K562 (cell line): ENCODE measurements around the gene EXTL1. TPM values are rescaled to one million over a fixed set of nuclear protein-coding genes. Genes with fewer than 3 reads are reported as not detected.
A peak's percentile ranks its signal among the peaks of the same experiment; 100 is the strongest.

Experiments used
- ATAC-seq: fragments of 200-7000 bp; cut with Tn5 transposase; 3 replicates; pipeline ENCODE4 v1.9.1; 2020; ENCODE audit warnings: moderate library complexity
- BruUV-seq: library from RNA; stranded (reverse); fragments of 400-500 nt; replicated peaks from 2 replicates; lab custom pipeline; 2021; lab: Mats Ljungman, UMichigan
- CTCF ChIA-PET: fragments of 300-600 bp; formaldehyde crosslinking; extraction: SDS; loops from one replicate; lab custom pipeline; 2021; ENCODE audit warnings: low intra/inter-chr PET ratio; lab: Yijun Ruan, JAX
- POLR2A ChIA-PET: fragments of 300-600, 350-650 bp; sonication (Branson Sonifier 250); formaldehyde crosslinking; extraction: SDS; loops from one replicate; lab custom pipeline; 2021; ENCODE audit warnings: antibody characterized with exemption, inconsistent platforms; lab: Yijun Ruan, JAX
- DNase-seq, 4 experiments: peaks; one replicate each; pipeline versions ENCODE4 v3.0.0 to v3.0.0-alpha.2; 2011 to 2018; ENCODE audit warnings: low spot score in 3 of 4, mixed read lengths in 3 of 4; ENCODE audit errors: extremely low read depth in 1 of 4
- FAIRE-seq: peaks from 2 replicates; lab custom pipeline; 2011; peaks lifted over from hg19 to GRCh38; lab: Jason Lieb, UNC
- H2AFZ ChIP-seq: 2 replicates; pipeline ENCODE4 v1.6.0; 2011; ENCODE audit warnings: low read depth, low read length, control low read depth, inconsistent platforms
- H3K27ac ChIP-seq: fragments of 200-600 bp; 3 replicates; pipeline ENCODE4 v1.8.0; 2011; ENCODE audit warnings: low read depth, mild to moderate bottlenecking, control low read depth, inconsistent platforms, low read length, moderate library complexity, mixed read lengths; ENCODE audit errors: extremely low read depth
- H3K27me3 ChIP-seq, 2 experiments: fragments of 300-600 bp in 1 of 2; 2 replicates in 1 of 2; 3 replicates in 1 of 2; pipeline versions ENCODE4 v1.6.0 to v1.8.0; 2011; ENCODE audit warnings: inconsistent platforms in 2 of 2, low read length in 2 of 2, mild to moderate bottlenecking in 1 of 2, mixed read lengths in 1 of 2, moderate library complexity in 1 of 2; ENCODE audit not compliant: control insufficient read depth in 2 of 2, insufficient read depth in 2 of 2
- H3K36me3 ChIP-seq: fragments of 300-600 bp; 3 replicates; pipeline ENCODE4 v1.8.0; 2011; ENCODE audit warnings: mild to moderate bottlenecking, low read length, inconsistent platforms; ENCODE audit not compliant: control insufficient read depth, insufficient read depth
- H3K4me1 ChIP-seq, 2 experiments: fragments of 200-600 bp in 1 of 2; replicated peaks in 1 of 2; 2 replicates in 1 of 2; 3 replicates in 1 of 2; pipeline versions ENCODE4 v1.5.1 to v1.8.0; 2011; ENCODE audit warnings: inconsistent platforms in 2 of 2, low read length in 2 of 2, mild to moderate bottlenecking in 1 of 2, mixed read lengths in 1 of 2, moderate library complexity in 1 of 2; ENCODE audit not compliant: control insufficient read depth in 2 of 2, insufficient read depth in 2 of 2
- H3K4me2 ChIP-seq: 2 replicates; pipeline ENCODE4 v1.6.1; 2011; ENCODE audit warnings: low read length, control low read depth, inconsistent platforms, mixed read lengths; ENCODE audit not compliant: insufficient read depth
- H3K4me3 ChIP-seq: fragments of 200-600 bp; sonication (generic), shearing (Covaris generic); 2 replicates; pipeline ENCODE4 v1.5.1; 2016; ENCODE audit warnings: control low read depth, inconsistent platforms
- H3K79me2 ChIP-seq: fragments of 200-600 bp; 3 replicates; pipeline ENCODE4 v1.8.0; 2011; ENCODE audit warnings: low read length, inconsistent platforms; ENCODE audit not compliant: control insufficient read depth, insufficient read depth
- H3K9ac ChIP-seq, 2 experiments: 2 replicates each; pipeline versions ENCODE4 v1.6.0 to v1.6.1; 2011; ENCODE audit warnings: low read depth in 2 of 2, low read length in 2 of 2, control low read depth in 1 of 2, inconsistent platforms in 1 of 2, mild to moderate bottlenecking in 1 of 2, mixed read lengths in 1 of 2; ENCODE audit not compliant: insufficient read depth in 1 of 2
- H3K9me1 ChIP-seq: one replicate; pipeline ENCODE4 v1.6.0; 2011; ENCODE audit warnings: inconsistent platforms, mild to moderate bottlenecking, low read length, moderate library complexity; ENCODE audit not compliant: control insufficient read depth, insufficient read depth
- H3K9me3 ChIP-seq: replicated peaks from 2 replicates; pipeline ENCODE4 v1.5.1; 2011; ENCODE audit warnings: low read depth, low read length, inconsistent platforms; ENCODE audit not compliant: control insufficient read depth, insufficient read depth
- H4K20me1 ChIP-seq: replicated peaks from 2 replicates; pipeline ENCODE4 v1.6.1; 2011; ENCODE audit warnings: low read length, inconsistent platforms, mixed read lengths; ENCODE audit not compliant: control insufficient read depth, insufficient read depth
- BCOR ChIP-seq: fragments of 450-650 bp; IDR thresholded peaks from 2 replicates; pipeline ENCODE4 v1.6.1; 2016
- DIDO1 ChIP-seq: fragments of 450-650 bp; IDR thresholded peaks from 2 replicates; pipeline ENCODE4 v1.6.1; 2016; ENCODE audit warnings: low read depth, missing biosample characterization, missing genetic modification characterization
- JUNB ChIP-seq: fragments of 450-650 bp; formaldehyde crosslinking; conservative IDR thresholded peaks from 2 replicates; pipeline ENCODE4 v1.4.0; 2020; ENCODE audit warnings: mild to moderate bottlenecking
- NBN ChIP-seq: fragments of 450-650 bp; IDR thresholded peaks from 2 replicates; pipeline ENCODE4 v1.6.1; 2016; ENCODE audit warnings: low read depth, mild to moderate bottlenecking
- NR3C1 ChIP-seq: sonication (generic); formaldehyde crosslinking; IDR thresholded peaks from 2 replicates; pipeline ENCODE4 v1.8.1; 2022; ENCODE audit warnings: missing genetic modification reagents
- PURB ChIP-seq: sonication (generic); formaldehyde crosslinking; IDR thresholded peaks from 2 replicates; pipeline ENCODE4 v1.9.0; 2021; ENCODE audit warnings: low read depth, mild to moderate bottlenecking, missing genetic modification reagents
- RBM25 ChIP-seq: fragments of 200-400 bp; formaldehyde crosslinking; IDR thresholded peaks from 2 replicates; pipeline ENCODE4 v1.6.1; 2018; ENCODE audit warnings: low read length, low read depth, moderate library complexity; ENCODE audit not compliant: severe bottlenecking
- SRSF9 ChIP-seq: fragments of 200-400 bp; formaldehyde crosslinking; IDR thresholded peaks from 2 replicates; pipeline ENCODE4 v1.6.1; 2017; ENCODE audit warnings: low read depth, low read length, borderline replicate concordance
- ZBTB1 ChIP-seq: sonication (generic); formaldehyde crosslinking; IDR thresholded peaks from 2 replicates; pipeline ENCODE4 v1.8.1; 2023; ENCODE audit warnings: missing genetic modification reagents, low read depth, mild to moderate bottlenecking, borderline replicate concordance
- ZFP36 ChIP-seq: fragments of 150-350 bp; IDR thresholded peaks from 2 replicates; pipeline ENCODE4 v1.6.1; 2018; ENCODE audit warnings: low read length, low read depth; ENCODE audit not compliant: partially characterized antibody
- ZNF57 ChIP-seq: fragments of 450-650 bp; formaldehyde crosslinking; IDR thresholded peaks from 2 replicates; pipeline ENCODE4 v1.4.0; 2020; ENCODE audit warnings: mild to moderate bottlenecking, moderate library complexity
- WGBS: fragments of 100-300 bp; shearing (Covaris generic); methylation state at CpG from one replicate; pipeline ENCODE4 v1.1.6; 2016; ENCODE audit warnings: low coverage, mixed read lengths; ENCODE audit not compliant: insufficient coverage; ENCODE audit errors: missing lambda C conversion rate; 5-methylcytosine and 5-hydroxymethylcytosine counted together
- in situ Hi-C: fragments of 300-500 bp; cut with MboI; formaldehyde crosslinking; loops from 4 replicates; pipeline ENCODE4 v1.15.0; 2018; ENCODE audit warnings: inconsistent platforms, mixed read lengths
- intact Hi-C: fragments of 100-400 bp; cut with micrococcal nuclease; formaldehyde crosslinking; loops from 2 replicates; pipeline ENCODE4 v1.14.2; 2022
- polyA plus RNA-seq, 8 experiments: library from polyadenylated mRNA; depleted of rRNA in 4 of 8; stranded (reverse) in 5 of 8; unstranded in 3 of 8; fragments of >200 nt; fragmentation: Nextera tagmentation in 2 of 8; fragmentation: Illumina TruSeq in 1 of 8; extraction: Ambion mirVana in 2 of 8; extraction: Trizol in 1 of 8; gene quantifications; 2 replicates each; pipeline versions ENCODE4 v1.2.1 to v1.2.3, GENCODE V29; 2011 to 2014; ENCODE audit warnings: inconsistent platforms in 1 of 8, missing spikeins in 1 of 8
- total RNA-seq, 7 experiments: library from RNA; depleted of rRNA in 6 of 7; stranded (reverse); fragments of >200 nt in 6 of 7; fragmentation: Illumina TruSeq in 2 of 7; extraction: Trizol in 2 of 7; gene quantifications; 2 replicates each; pipeline versions ENCODE4 v1.2.1 to v1.2.3, GENCODE V29; 2011 to 2021; ENCODE audit warnings: low replicate concordance in 1 of 7

The EXTL1 gene
- total and polyA plus RNA-seq, 9 of the 15 experiments (the other 6 are each of a cell fraction or from before 2014, with no cell fraction given): 0.04 to 0.23 (median 0.08) TPM; not detected in 3

DNA sequence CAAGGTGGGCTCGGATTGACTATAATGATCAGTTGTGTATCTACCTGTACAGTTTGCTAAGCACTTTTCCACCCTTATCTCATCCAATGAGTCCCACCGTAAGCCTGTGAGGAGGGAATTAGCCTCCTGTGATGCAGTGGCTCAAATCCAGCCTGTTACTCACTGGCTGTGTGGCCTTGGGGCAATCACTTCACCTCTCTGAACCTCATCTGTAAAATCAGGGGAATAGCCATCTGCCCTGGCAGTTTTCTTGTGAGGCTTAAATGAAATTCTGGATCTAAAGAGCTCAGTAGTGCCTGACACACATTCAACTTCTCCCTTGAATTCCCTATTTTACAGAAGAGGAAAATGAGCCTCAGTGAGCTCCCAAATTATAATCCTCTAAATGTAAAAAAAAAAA is 7.4 kb upstream of the EXTL1 start:
- DNase-seq (no peak), FAIRE-seq (peak; percentile 32), ATAC-seq (no peak)
- no peaks in the 10 kb centered on the region for H3K36me3 ChIP-seq
- H3K4me1 ChIP-seq: peaks cover 15 to 17% of the 10 kb centered on the region in 2 experiments
- 46% methylated on average over 2 of the region's 2 CpGs for WGBS
- in situ Hi-C loops (no loop called here), intact Hi-C loops (no loop called here)
- peak; percentile 66; the same call in 1 of the 2 replicates for TF ChIP-seq BCOR
- TF ChIP-seq NR3C1 (CRISPR knock-in tag): no peak
- TF ChIP-seq DIDO1 (tag): no peak
- no peak for TF ChIP-seq SRSF9
- no peak for TF ChIP-seq NBN
- TF ChIP-seq JUNB (CRISPR knock-in tag): no peak
- no peak for TF ChIP-seq ZBTB1
- peak; percentile 78 for TF ChIP-seq ZFP36
- TF ChIP-seq PURB (CRISPR knock-in tag): no peak
- peak; percentile 91 for TF ChIP-seq RBM25
- TF ChIP-seq ZNF57 (CRISPR knock-in tag): no peak
- H3K4me3 ChIP-seq: no peak overlapping the region
- POLR2A ChIA-PET: interaction anchor here (1.3 to 1.5 kb wide), 3 partner anchors 15 to 119 kb away, joined by 3 to 8 read pairs (median 6); no protein-coding TSS in a partner anchor
- H4K20me1 ChIP-seq: no peaks in the 10 kb centered on the region
- no peak overlapping the region for H2AFZ ChIP-seq
- no peaks in the 10 kb centered on the region for H3K27me3 ChIP-seq
- BruUV-seq: no TSS peak
- no peak overlapping the region for H3K4me2 ChIP-seq
- no peaks in the 10 kb centered on the region for H3K9me3 ChIP-seq
- H3K9me1 ChIP-seq: no peaks in the 10 kb centered on the region
- no peak overlapping the region for H3K9ac ChIP-seq
- H3K27ac ChIP-seq: no peak overlapping the region
- CTCF ChIA-PET: interaction anchor here (0.7 kb wide), 1 partner anchor 148 kb away, joined by 3 read pairs; no protein-coding TSS in a partner anchor
- H3K79me2 ChIP-seq: no peaks in the 10 kb centered on the region
